Transverse colon (tissue), 3 donors: ENCODE results near the gene PRKCE.

Experiments
- EP300 ChIP-seq: sonication (generic); formaldehyde crosslinking; IDR thresholded peaks from one replicate; pipeline ENCODE4 v1.6.1; 2017; ENCODE audit warnings: antibody characterized with exemption, low read depth
- POLR2A ChIP-seq: fragments of 450-650 bp; IDR thresholded peaks from one replicate; pipeline ENCODE4 v1.6.1; 2016; ENCODE audit warnings: antibody characterized with exemption, mild to moderate bottlenecking, moderate library complexity
- TF ChIP-seq, protein P1 (sequence below), 5 experiments: fragments of 200-600 bp in 3 of 5; fragments of 450-650 bp in 2 of 5; sonication (generic) in 3 of 5; IDR thresholded peaks; 1 replicate in 2 of 5; 2 replicates in 3 of 5; pipeline ENCODE4 v1.5.1; 2016 to 2017; ENCODE audit warnings: antibody characterized with exemption in 5 of 5, inconsistent platforms in 3 of 5, mild to moderate bottlenecking in 2 of 5, moderate library complexity in 1 of 5

- no peak for TF ChIP-seq EP300
- TF ChIP-seq, protein P1, sequence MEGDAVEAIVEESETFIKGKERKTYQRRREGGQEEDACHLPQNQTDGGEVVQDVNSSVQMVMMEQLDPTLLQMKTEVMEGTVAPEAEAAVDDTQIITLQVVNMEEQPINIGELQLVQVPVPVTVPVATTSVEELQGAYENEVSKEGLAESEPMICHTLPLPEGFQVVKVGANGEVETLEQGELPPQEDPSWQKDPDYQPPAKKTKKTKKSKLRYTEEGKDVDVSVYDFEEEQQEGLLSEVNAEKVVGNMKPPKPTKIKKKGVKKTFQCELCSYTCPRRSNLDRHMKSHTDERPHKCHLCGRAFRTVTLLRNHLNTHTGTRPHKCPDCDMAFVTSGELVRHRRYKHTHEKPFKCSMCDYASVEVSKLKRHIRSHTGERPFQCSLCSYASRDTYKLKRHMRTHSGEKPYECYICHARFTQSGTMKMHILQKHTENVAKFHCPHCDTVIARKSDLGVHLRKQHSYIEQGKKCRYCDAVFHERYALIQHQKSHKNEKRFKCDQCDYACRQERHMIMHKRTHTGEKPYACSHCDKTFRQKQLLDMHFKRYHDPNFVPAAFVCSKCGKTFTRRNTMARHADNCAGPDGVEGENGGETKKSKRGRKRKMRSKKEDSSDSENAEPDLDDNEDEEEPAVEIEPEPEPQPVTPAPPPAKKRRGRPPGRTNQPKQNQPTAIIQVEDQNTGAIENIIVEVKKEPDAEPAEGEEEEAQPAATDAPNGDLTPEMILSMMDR (IDR thresholded peaks at IDR 0.05) = no peak
- TF ChIP-seq POLR2A = no peak
These were observed 578.7 kb downstream of the PRKCE start for GRCh38 chr2:46230115-46230571.
